DOHH2 (cell line): ENCODE measurements around the gene RBMY1A1.
"Not testable (repeated sequence)": the region's sequence is repeated elsewhere in the genome, so short reads cannot be mapped to it uniquely, and the experiment has no call there.

Experiments used
- EZH2phosphoT487 ChIP-seq: fragments of 200-600 bp; sonication (generic); IDR thresholded peaks from 2 replicates; pipeline ENCODE4 v1.6.1; 2017; ENCODE audit warnings: borderline replicate concordance, mild to moderate bottlenecking, antibody characterized with exemption, low read length, moderate library complexity, mixed read lengths
- TF ChIP-seq, protein P1 (sequence below): fragments of 200-600 bp; sonication (generic); IDR thresholded peaks from one replicate; pipeline ENCODE4 v1.5.1; 2014; ENCODE audit warnings: antibody characterized with exemption, mild to moderate bottlenecking, low read depth, low read length; ENCODE audit not compliant: poor library complexity, severe bottlenecking

DNA sequence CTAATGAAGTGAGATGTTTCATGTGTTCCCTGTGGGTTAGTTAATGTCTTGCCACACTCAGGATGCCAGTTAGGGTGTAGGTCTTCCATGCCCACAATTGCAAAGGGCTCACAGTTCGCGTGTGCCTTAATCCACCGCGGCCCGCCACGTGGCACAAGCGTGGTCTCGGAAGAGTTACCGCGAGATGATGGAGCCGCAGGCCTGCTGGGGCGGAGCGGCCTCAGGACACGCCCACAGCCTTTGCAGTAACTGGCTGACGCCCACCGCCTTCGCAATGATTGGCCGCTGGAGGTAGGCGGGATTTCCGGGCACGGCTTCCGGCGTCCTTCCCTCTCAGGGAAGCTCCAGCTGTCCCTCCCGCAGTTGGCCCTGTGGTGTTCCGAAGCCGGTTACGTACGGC, at the start of gene RBMY1A1:
- TF ChIP-seq, protein P1, sequence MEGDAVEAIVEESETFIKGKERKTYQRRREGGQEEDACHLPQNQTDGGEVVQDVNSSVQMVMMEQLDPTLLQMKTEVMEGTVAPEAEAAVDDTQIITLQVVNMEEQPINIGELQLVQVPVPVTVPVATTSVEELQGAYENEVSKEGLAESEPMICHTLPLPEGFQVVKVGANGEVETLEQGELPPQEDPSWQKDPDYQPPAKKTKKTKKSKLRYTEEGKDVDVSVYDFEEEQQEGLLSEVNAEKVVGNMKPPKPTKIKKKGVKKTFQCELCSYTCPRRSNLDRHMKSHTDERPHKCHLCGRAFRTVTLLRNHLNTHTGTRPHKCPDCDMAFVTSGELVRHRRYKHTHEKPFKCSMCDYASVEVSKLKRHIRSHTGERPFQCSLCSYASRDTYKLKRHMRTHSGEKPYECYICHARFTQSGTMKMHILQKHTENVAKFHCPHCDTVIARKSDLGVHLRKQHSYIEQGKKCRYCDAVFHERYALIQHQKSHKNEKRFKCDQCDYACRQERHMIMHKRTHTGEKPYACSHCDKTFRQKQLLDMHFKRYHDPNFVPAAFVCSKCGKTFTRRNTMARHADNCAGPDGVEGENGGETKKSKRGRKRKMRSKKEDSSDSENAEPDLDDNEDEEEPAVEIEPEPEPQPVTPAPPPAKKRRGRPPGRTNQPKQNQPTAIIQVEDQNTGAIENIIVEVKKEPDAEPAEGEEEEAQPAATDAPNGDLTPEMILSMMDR, result not testable (repeated sequence)
- TF ChIP-seq EZH2phosphoT487, result not testable (repeated sequence)
